ENCODE data around the gene ELOVL1. TPM values are rescaled to one million over a fixed set of nuclear protein-coding genes. Genes with fewer than 3 reads are reported as not detected.

The ELOVL1 gene
- total RNA-seq, 4 donors from 2014 or later: 48.6 to 66.6 (median 50.8) TPM

- 93 to 98% methylated on average over 1 of the region's 1 CpG for WGBS, 2 donors
- H3K27me3 ChIP-seq: no peaks in the 10 kb centered on the region
- TF ChIP-seq EP300 (IDR thresholded peaks at IDR 0.05) (no peak), POLR2A (IDR thresholded peaks at IDR 0.05) (no peak), CTCF (IDR thresholded peaks at IDR 0.05) (no peak)
- no peak overlapping the region for H3K4me3 ChIP-seq
- peaks cover 0 to 20% (median 0%) of the 10 kb centered on the region in 3 donors for H3K36me3 ChIP-seq
- no peak for DNase-seq (ENCODE audit: low spot score in 2 of 2)
- H3K27ac ChIP-seq: no peak overlapping the region
- peaks cover 0 to 11% (median 6%) of the 10 kb centered on the region in 4 donors for H3K4me1 ChIP-seq
- peaks cover 0 to 34% (median 0%) of the 10 kb centered on the region in 4 donors for H3K9me3 ChIP-seq
Measured at GRCh38 chr1:43327549-43328292, 40.1 kb downstream of the ELOVL1 start.

GRCh38 chr1:43325381-43325780, 42.4 kb downstream of the ELOVL1 start:
- TF ChIP-seq CTCF (IDR thresholded peaks at IDR 0.05): no peak
- no peak for TF ChIP-seq EP300 (IDR thresholded peaks at IDR 0.05)
- TF ChIP-seq POLR2A (IDR thresholded peaks at IDR 0.05): no peak
- Histone ChIP-seq H3K4me1 (peaks cover 0 to 8% (median 5%) of the 10 kb centered on the region in 4 donors), H3K4me3 (no peak overlapping the region), H3K36me3 (peaks cover 0 to 25% (median 0%) of the 10 kb centered on the region in 3 donors), H3K9me3 (peaks cover 0 to 34% (median 0%) of the 10 kb centered on the region in 4 donors), H3K27me3 (no peaks in the 10 kb centered on the region), H3K27ac (no peak overlapping the region)
- no peak for DNase-seq (ENCODE audit: low spot score in 2 of 2)

GRCh38 chr1:43324810-43325209, 43.0 kb downstream of the ELOVL1 start:
- no peak for DNase-seq (ENCODE audit: low spot score in 2 of 2)
- no peak overlapping the region for H3K27ac ChIP-seq
- TF ChIP-seq POLR2A (IDR thresholded peaks at IDR 0.05) (no peak), CTCF (IDR thresholded peaks at IDR 0.05) (no peak), EP300 (IDR thresholded peaks at IDR 0.05) (no peak)
- H3K9me3 ChIP-seq: peaks cover 0 to 34% (median 0%) of the 10 kb centered on the region in 4 donors
- peaks cover 0 to 25% (median 0%) of the 10 kb centered on the region in 3 donors for H3K36me3 ChIP-seq
- no peaks in the 10 kb centered on the region for H3K27me3 ChIP-seq
- WGBS, 2 donors: 91 to 100% methylated on average over 1 of the region's 1 CpG
- H3K4me1 ChIP-seq: peaks cover 0 to 4% (median 1%) of the 10 kb centered on the region in 4 donors
- no peak overlapping the region for H3K4me3 ChIP-seq

GRCh38 chr1:43322506-43322905, 45.3 kb downstream of the ELOVL1 start:
- H3K4me3 ChIP-seq: no peak overlapping the region
- H3K9me3 ChIP-seq: peaks cover 0 to 27% (median 0%) of the 10 kb centered on the region in 4 donors
- H3K27me3 ChIP-seq: no peaks in the 10 kb centered on the region
- WGBS, 2 donors: 86 to 94% methylated on average over 5 of the region's 5 CpGs
- no peak overlapping the region for H3K27ac ChIP-seq
- H3K36me3 ChIP-seq: peaks cover 0 to 25% (median 0%) of the 10 kb centered on the region in 3 donors
- no peak for DNase-seq (ENCODE audit: low spot score in 2 of 2)
- peaks cover 0 to 5% (median 0%) of the 10 kb centered on the region in 4 donors for H3K4me1 ChIP-seq
- TF ChIP-seq POLR2A (IDR thresholded peaks at IDR 0.05) (no peak), CTCF (IDR thresholded peaks at IDR 0.05) (no peak)

- H3K4me3 ChIP-seq: no peak overlapping the region
- H3K27me3 ChIP-seq: no peaks in the 10 kb centered on the region
- DNase-seq (ENCODE audit: low spot score in 2 of 2): no peak
- peaks cover 0 to 12% (median 0%) of the 10 kb centered on the region in 4 donors for H3K4me1 ChIP-seq
- peaks cover 0 to 25% (median 0%) of the 10 kb centered on the region in 3 donors for H3K36me3 ChIP-seq
- H3K9me3 ChIP-seq: peaks cover 0 to 23% (median 0%) of the 10 kb centered on the region in 4 donors
- H3K27ac ChIP-seq: no peak overlapping the region
- TF ChIP-seq CTCF (IDR thresholded peaks at IDR 0.05) (no peak), POLR2A (IDR thresholded peaks at IDR 0.05) (no peak), EP300 (IDR thresholded peaks at IDR 0.05) (no peak)
- 84 to 90% methylated on average over 16 of the region's 16 CpGs for WGBS, 2 donors
Measured at GRCh38 chr1:43321331-43321891, 46.4 kb downstream of the ELOVL1 start.

Measured in tibial nerve (tissue), 4 donors.